ENCODE results near the gene GPC3. TPM values are rescaled to one million over a fixed set of nuclear protein-coding genes. Genes with fewer than 3 reads are reported as not detected.

The GPC3 gene
- total RNA-seq, 1 experiment from 2014 or later: 32.4 TPM

DNA sequence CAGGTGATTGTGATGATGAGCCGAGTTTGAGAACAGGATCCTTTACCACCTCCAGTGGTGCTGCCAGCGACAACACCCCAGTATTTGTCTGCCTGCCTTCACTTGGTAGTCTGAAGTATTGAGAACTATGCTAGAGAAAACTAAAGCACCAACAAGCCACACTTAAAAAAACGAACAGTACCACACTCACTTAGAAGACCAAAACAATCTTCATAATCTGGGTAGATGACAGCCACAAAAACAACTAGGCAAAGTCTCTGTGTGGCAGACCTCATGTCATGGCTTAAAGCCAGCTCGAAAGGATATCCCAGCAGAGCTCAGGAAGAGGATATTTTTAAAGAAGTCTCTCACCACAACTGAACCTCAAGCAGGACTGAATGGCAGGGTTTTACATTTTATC, 236.0 kb downstream of the GPC3 start:
- TF ChIP-seq SOX15 (CRISPR knock-in tag; IDR thresholded peaks at IDR 0.05) (no peak), E2F5 (CRISPR knock-in tag; IDR thresholded peaks at IDR 0.05) (no peak), ZNF138 (CRISPR knock-in tag; conservative IDR thresholded peaks at IDR 0.05) (no peak), EMX1 (CRISPR knock-in tag; IDR thresholded peaks at IDR 0.05) (no peak), MXD4 (CRISPR knock-in tag; IDR thresholded peaks at IDR 0.05; ENCODE audit: borderline replicate concordance) (no peak), NR3C1 (CRISPR knock-in tag; conservative IDR thresholded peaks at IDR 0.05; ENCODE audit: low read depth) (no peak), ELF4 (CRISPR knock-in tag; IDR thresholded peaks at IDR 0.05; ENCODE audit: low read depth) (no peak), AFF4 (CRISPR knock-in tag; IDR thresholded peaks at IDR 0.05; ENCODE audit: borderline replicate concordance) (no peak)
- TF ChIP-seq, protein P1, sequence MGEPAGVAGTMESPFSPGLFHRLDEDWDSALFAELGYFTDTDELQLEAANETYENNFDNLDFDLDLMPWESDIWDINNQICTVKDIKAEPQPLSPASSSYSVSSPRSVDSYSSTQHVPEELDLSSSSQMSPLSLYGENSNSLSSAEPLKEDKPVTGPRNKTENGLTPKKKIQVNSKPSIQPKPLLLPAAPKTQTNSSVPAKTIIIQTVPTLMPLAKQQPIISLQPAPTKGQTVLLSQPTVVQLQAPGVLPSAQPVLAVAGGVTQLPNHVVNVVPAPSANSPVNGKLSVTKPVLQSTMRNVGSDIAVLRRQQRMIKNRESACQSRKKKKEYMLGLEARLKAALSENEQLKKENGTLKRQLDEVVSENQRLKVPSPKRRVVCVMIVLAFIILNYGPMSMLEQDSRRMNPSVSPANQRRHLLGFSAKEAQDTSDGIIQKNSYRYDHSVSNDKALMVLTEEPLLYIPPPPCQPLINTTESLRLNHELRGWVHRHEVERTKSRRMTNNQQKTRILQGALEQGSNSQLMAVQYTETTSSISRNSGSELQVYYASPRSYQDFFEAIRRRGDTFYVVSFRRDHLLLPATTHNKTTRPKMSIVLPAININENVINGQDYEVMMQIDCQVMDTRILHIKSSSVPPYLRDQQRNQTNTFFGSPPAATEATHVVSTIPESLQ (CRISPR knock-in tag; IDR thresholded peaks at IDR 0.05): no peak
- no peak overlapping the region; the same call in 1 of the 2 replicates for H3K27ac Mint-ChIP-seq
- H3K9me3 Mint-ChIP-seq: no peaks in the 10 kb centered on the region

DNA sequence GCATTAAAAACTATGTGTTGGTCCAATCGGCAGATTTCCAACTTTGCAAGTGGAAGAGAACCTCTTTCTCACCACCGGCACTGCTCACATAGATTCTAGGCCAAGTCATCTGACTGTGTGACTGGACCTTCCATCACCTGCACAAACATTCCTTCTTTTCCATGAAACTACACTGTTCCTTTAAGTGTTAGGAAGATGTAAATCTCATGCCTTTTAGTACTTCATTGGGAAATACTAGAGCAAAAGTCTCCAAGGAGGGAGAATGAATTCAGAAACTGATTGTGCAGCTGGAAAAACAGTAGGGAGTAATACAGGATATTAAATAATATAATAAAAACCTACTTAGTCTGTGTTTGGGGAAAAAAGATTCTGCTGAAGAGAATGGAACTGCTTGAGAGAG, 238.2 kb downstream of the GPC3 start:
- Mint-ChIP-seq H3K4me1 (peaks cover 15% of the 10 kb centered on the region), H3K27ac (no peak overlapping the region), H3K27me3 (ENCODE audit: low read depth) (no peaks in the 10 kb centered on the region), H3K36me3 (no peaks in the 10 kb centered on the region), H3K9me3 (no peaks in the 10 kb centered on the region), H3K4me3 (no peak overlapping the region)
- no peak for TF ChIP-seq ATF1 (CRISPR knock-in tag; IDR thresholded peaks at IDR 0.05)
- TF ChIP-seq, protein P2, sequence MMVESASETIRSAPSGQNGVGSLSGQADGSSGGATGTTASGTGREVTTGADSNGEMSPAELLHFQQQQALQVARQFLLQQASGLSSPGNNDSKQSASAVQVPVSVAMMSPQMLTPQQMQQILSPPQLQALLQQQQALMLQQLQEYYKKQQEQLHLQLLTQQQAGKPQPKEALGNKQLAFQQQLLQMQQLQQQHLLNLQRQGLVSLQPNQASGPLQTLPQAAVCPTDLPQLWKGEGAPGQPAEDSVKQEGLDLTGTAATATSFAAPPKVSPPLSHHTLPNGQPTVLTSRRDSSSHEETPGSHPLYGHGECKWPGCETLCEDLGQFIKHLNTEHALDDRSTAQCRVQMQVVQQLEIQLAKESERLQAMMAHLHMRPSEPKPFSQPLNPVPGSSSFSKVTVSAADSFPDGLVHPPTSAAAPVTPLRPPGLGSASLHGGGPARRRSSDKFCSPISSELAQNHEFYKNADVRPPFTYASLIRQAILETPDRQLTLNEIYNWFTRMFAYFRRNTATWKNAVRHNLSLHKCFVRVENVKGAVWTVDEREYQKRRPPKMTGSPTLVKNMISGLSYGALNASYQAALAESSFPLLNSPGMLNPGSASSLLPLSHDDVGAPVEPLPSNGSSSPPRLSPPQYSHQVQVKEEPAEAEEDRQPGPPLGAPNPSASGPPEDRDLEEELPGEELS (CRISPR knock-in tag; IDR thresholded peaks at IDR 0.05): no peak
- TF ChIP-seq, protein P3, sequence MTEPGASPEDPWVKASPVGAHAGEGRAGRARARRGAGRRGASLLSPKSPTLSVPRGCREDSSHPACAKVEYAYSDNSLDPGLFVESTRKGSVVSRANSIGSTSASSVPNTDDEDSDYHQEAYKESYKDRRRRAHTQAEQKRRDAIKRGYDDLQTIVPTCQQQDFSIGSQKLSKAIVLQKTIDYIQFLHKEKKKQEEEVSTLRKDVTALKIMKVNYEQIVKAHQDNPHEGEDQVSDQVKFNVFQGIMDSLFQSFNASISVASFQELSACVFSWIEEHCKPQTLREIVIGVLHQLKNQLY (CRISPR knock-in tag; IDR thresholded peaks at IDR 0.05): no peak
- no peak for TF ChIP-seq NR2C2 (CRISPR knock-in tag; IDR thresholded peaks at IDR 0.05)
- TF ChIP-seq SMAD3 (CRISPR knock-in tag; IDR thresholded peaks at IDR 0.05; ENCODE audit: borderline replicate concordance): no peak
- no peak for TF ChIP-seq ZNF317 (CRISPR knock-in tag; IDR thresholded peaks at IDR 0.05; ENCODE audit: borderline replicate concordance, low read depth)
- TF ChIP-seq TCF7 (CRISPR knock-in tag; IDR thresholded peaks at IDR 0.05; ENCODE audit: low read depth): no peak
- CTCF ChIA-PET: no interaction called here
- POLR2A ChIA-PET: no interaction called here
- ATAC-seq: no peak
- DNase-seq (ENCODE audit: low spot score): no peak

More for the DNA sequence above, 236.0 kb downstream of the GPC3 start:
- ChIA-PET CTCF (no interaction called here), POLR2A (no interaction called here)
- H3K4me1 Mint-ChIP-seq: peaks cover 15% of the 10 kb centered on the region
- H3K36me3 Mint-ChIP-seq: no peaks in the 10 kb centered on the region
- ATAC-seq: no peak
- H3K4me3 Mint-ChIP-seq: no peak overlapping the region
- no peaks in the 10 kb centered on the region for H3K27me3 Mint-ChIP-seq (ENCODE audit: low read depth)
- DNase-seq (ENCODE audit: low spot score): no peak
